Liver (tissue), 3 donors: Measurements from ENCODE around the gene MAML3.
"Not testable (repeated sequence)": the region's sequence is repeated elsewhere in the genome, so short reads cannot be mapped to it uniquely, and the experiment has no call there.

Experiments
- CTCF ChIP-seq: fragments of 150-350 bp; IDR thresholded peaks from 2 replicates; pipeline ENCODE4 v1.5.1; 2017; ENCODE audit warnings: improper control_type of control experiment, low read depth, low read length; ENCODE audit not compliant: missing input control
- SP1 ChIP-seq: IDR thresholded peaks from 2 replicates; pipeline ENCODE4 v1.6.1; 2018; ENCODE audit warnings: antibody characterized with exemption, mild to moderate bottlenecking
- TAF1 ChIP-seq: conservative IDR thresholded peaks from 2 replicates; pipeline ENCODE4 v1.6.1; 2016; ENCODE audit warnings: antibody characterized with exemption, mild to moderate bottlenecking
- donor health status: healthy.
- donor health status: healthy.

GRCh38 chr4:139944916-139945315 lies 209.1 kb downstream of the MAML3 start:
- not testable (repeated sequence) for TF ChIP-seq CTCF, SP1, TAF1
